SK-N-SH treated with all-trans-retinoic acid at 6 μM for 48 hours (cell line): ENCODE results near the gene IP6K3.

Experiments
- GLIS3 ChIP-seq: fragments of 250-450 bp; sonication (Bioruptor Pico); IDR thresholded peaks from 2 replicates; pipeline ENCODE4 v1.5.0; 2020; ENCODE audit warnings: mild to moderate bottlenecking, moderate library complexity
- ISL1 ChIP-seq: fragments of 250-450 bp; sonication (Bioruptor Pico); IDR thresholded peaks from 2 replicates; pipeline ENCODE4 v2.1.2; 2022; ENCODE audit warnings: mild to moderate bottlenecking, moderate library complexity
- OSR1 ChIP-seq: fragments of 250-450 bp; sonication (Bioruptor Pico); IDR thresholded peaks from 2 replicates; pipeline ENCODE4 v1.8.0; 2022; ENCODE audit warnings: moderate library complexity, mild to moderate bottlenecking, inconsistent platforms
- SNAI2 ChIP-seq: fragments of 250-450 bp; sonication (Bioruptor Pico); IDR thresholded peaks from 2 replicates; pipeline ENCODE4 v1.5.0; 2020; ENCODE audit warnings: mild to moderate bottlenecking, moderate library complexity
- TCF4 ChIP-seq: fragments of 250-450 bp; sonication (Bioruptor Pico); IDR thresholded peaks from 2 replicates; pipeline ENCODE4 v1.8.0; 2021; ENCODE audit warnings: mild to moderate bottlenecking, moderate library complexity, borderline replicate concordance
- TOX ChIP-seq: fragments of 250-450 bp; sonication (Bioruptor Pico); IDR thresholded peaks from 2 replicates; pipeline ENCODE4 v1.8.0; 2021; ENCODE audit warnings: mild to moderate bottlenecking, moderate library complexity, borderline replicate concordance
- ZC3H10 ChIP-seq: fragments of 250-450 bp; sonication (Bioruptor Pico); IDR thresholded peaks from 2 replicates; pipeline ENCODE4 v1.5.1; 2021; ENCODE audit warnings: mild to moderate bottlenecking, moderate library complexity
- ZFP30 ChIP-seq: fragments of 450-650 bp; formaldehyde crosslinking; IDR thresholded peaks from 2 replicates; pipeline ENCODE4 v1.5.0; 2022; ENCODE audit warnings: mild to moderate bottlenecking, moderate library complexity
- ZNF8 ChIP-seq: fragments of 450-650 bp; formaldehyde crosslinking; IDR thresholded peaks from 2 replicates; pipeline ENCODE4 v1.5.0; 2020; ENCODE audit warnings: mild to moderate bottlenecking, moderate library complexity
- TF ChIP-seq, protein P1 (sequence below): fragments of 250-450 bp; sonication (Bioruptor Pico); IDR thresholded peaks from 2 replicates; pipeline ENCODE4 v1.5.1; 2021; ENCODE audit warnings: mild to moderate bottlenecking, moderate library complexity
- TF ChIP-seq, protein P2 (sequence below): fragments of 250-450 bp; sonication (Bioruptor Pico); IDR thresholded peaks from 2 replicates; pipeline ENCODE4 v1.8.0; 2020; ENCODE audit warnings: mild to moderate bottlenecking, moderate library complexity, borderline replicate concordance

DNA sequence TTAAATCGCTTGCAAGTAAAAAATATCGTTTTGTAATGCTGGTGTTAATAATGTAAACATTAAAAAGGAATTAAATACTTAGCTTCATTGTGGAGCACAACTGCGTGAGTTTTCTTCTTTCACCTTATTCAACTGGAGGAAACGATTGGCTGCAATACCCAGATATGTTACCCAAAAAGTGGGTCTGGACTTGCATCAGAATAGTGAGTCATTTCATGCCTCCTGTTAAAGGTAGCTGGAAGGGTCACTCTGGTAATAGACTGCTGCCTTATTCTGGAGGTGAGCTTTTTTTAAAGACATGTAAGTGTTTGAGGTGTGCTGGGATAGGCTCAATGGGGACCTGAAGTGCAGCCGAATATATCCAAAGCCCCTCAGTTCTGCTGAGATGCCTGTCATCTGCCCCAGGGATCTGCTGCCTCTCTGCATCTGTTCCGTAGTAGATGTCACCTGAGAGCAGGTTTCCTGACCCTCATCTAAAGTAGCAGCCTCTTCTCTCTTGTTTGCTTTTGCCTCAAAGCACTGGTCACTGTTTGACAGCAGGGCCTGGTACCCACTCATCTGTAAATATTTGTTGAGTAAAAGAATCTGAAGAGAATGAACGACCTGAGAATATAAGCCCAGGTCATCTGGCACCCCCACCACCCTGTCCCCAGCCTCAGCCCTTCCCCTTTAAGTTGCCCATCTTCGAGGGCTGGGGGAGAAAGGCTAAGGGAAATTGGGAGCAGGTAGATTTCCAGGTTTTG, 29.6 kb downstream of the IP6K3 start:
- no peak for TF ChIP-seq TCF4
- TF ChIP-seq, protein P1, sequence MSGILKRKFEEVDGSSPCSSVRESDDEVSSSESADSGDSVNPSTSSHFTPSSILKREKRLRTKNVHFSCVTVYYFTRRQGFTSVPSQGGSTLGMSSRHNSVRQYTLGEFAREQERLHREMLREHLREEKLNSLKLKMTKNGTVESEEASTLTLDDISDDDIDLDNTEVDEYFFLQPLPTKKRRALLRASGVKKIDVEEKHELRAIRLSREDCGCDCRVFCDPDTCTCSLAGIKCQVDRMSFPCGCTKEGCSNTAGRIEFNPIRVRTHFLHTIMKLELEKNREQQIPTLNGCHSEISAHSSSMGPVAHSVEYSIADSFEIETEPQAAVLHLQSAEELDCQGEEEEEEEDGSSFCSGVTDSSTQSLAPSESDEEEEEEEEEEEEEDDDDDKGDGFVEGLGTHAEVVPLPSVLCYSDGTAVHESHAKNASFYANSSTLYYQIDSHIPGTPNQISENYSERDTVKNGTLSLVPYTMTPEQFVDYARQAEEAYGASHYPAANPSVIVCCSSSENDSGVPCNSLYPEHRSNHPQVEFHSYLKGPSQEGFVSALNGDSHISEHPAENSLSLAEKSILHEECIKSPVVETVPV (CRISPR knock-in tag): no peak
- no peak for TF ChIP-seq ZFP30 (CRISPR knock-in tag)
- no peak for TF ChIP-seq ZNF8 (CRISPR knock-in tag)
- TF ChIP-seq OSR1: no peak
- TF ChIP-seq ZC3H10 (CRISPR knock-in tag): no peak
- no peak for TF ChIP-seq TOX
- no peak for TF ChIP-seq ISL1 (CRISPR knock-in tag)
- no peak for TF ChIP-seq GLIS3 (CRISPR knock-in tag)
- TF ChIP-seq, protein P2, sequence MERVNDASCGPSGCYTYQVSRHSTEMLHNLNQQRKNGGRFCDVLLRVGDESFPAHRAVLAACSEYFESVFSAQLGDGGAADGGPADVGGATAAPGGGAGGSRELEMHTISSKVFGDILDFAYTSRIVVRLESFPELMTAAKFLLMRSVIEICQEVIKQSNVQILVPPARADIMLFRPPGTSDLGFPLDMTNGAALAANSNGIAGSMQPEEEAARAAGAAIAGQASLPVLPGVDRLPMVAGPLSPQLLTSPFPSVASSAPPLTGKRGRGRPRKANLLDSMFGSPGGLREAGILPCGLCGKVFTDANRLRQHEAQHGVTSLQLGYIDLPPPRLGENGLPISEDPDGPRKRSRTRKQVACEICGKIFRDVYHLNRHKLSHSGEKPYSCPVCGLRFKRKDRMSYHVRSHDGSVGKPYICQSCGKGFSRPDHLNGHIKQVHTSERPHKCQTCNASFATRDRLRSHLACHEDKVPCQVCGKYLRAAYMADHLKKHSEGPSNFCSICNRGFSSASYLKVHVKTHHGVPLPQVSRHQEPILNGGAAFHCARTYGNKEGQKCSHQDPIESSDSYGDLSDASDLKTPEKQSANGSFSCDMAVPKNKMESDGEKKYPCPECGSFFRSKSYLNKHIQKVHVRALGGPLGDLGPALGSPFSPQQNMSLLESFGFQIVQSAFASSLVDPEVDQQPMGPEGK: no peak
- TF ChIP-seq SNAI2 (CRISPR knock-in tag): no peak
